ENCODE data around the gene RGS3.

DNA sequence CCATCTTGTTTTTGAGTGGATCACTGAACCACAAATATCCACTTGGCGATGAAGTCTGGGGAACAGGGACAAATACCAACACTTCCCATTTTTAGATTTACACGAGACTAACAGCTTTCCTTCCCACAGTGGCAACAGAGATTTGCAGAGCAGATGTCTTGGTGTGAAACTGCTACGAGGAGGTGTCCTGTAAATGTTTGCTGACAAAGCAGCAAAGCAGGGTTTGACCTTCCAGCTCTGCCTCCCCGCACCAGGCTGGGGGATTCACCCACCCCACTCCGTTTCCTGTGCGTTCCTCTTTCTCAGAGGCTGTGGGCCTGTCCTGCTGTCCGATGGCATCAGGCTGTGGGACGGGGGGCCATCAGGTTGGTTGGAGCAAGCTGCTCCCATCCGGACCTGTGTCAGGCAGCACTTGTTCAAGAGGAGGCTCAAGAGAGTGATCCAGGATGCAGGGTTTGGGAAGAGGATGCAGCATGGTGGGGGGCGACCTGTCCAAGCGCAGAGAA, 693 bp upstream of the RGS3 start:
- TF ChIP-seq EGR1 (IDR thresholded peaks at IDR 0.05; ENCODE audit: borderline replicate concordance in 1 of 2, low read depth in 2 of 2, low read length in 2 of 2): no peak
- TF ChIP-seq, protein P1, sequence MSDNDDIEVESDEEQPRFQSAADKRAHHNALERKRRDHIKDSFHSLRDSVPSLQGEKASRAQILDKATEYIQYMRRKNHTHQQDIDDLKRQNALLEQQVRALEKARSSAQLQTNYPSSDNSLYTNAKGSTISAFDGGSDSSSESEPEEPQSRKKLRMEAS (IDR thresholded peaks at IDR 0.05; ENCODE audit: low read depth, low read length): no peak
- TF ChIP-seq EZH2 (IDR thresholded peaks at IDR 0.05; ENCODE audit: borderline replicate concordance, control insufficient read depth, low read depth, low read length): no peak
- TF ChIP-seq TAF1 (IDR thresholded peaks at IDR 0.05; ENCODE audit: borderline replicate concordance, low read depth, low read length): no peak
- no peak for TF ChIP-seq EP300 (IDR thresholded peaks at IDR 0.05; ENCODE audit: borderline replicate concordance in 1 of 2, control insufficient read depth in 1 of 2, low read depth in 2 of 2, low read length in 2 of 2)
- TF ChIP-seq ZNF24 (IDR thresholded peaks at IDR 0.05): no peak

All from GM12878 (cell line).